HPDE6-E6E7 (cell line): ENCODE data around the gene CYYR1.

Source experiments
- DNase-seq: peaks from one replicate; pipeline ENCODE4 v3.0.0; 2011; ENCODE audit warnings: missing footprints; ENCODE audit errors: extremely low spot score

The CYYR1 gene

DNA sequence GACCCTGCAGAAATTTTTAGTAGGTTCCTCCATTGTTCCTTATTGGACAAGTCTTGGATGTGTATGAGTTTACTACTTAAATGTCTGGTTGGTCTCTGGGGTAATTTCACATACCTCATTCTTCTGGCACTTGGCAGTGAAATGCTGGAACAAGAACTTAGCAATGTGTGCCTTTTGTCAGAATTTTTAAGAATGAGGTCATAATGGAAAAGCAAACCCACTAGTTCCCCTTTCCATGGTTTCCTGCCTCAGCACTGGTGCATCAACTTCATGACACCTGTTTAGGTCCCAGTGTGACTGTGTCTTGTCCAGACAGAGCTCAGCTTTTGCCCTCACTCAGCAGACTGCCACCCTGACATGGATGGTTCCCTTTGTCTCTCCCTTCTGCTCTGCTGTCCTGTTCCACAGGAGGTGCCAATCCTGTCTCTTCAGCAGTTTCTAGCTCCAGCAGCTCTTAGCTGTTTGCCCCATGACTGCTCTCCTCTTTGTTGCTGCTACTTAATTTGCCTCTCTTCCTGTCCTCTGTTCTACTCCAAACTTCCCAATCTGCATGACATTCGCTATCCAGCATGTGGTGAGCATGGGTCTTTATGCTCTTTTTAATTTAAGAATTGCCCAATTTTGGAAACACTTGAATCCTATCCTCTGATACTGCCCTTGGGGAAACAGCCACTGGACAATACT, 135.6 kb downstream of the CYYR1 start:
- no peak for DNase-seq

DNA sequence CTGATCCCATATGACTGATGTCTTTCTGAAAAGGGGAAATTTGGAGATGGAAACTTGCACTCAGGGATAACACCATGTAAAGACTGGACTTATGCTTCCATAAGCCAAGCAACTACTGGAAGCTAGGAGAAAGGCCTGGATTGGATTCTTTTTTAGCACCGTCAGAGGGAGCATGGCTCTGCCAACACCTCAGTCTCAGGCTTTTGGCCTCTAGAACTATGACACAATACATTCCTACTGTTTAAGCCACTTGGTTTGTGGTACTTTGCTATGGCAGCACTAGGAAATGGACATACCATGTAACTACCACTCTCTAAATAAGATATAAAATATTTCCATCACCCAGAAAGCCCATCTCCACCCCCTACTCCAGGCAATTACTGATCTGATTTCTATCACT, 139.7 kb downstream of the CYYR1 start:
- DNase-seq = no peak

DNA sequence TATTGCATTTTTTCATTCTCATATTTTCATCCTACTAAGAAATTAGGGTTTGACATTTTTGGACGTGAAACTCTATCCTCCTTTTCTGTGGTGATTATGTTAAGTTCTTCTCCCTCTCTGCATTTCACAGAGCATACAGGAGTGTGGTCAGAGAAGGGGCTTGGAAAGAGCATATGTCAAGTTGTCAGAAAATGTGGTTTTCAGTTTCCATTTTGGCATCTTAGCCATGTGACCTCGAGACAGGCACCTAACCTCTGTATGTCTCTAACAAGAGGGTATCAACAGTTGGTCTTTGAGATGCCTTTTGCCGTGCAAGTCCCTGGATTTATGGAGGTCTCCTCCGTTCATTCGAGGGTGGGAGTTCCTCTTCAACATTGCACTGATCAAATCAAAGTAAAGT, 140.7 kb downstream of the CYYR1 start:
- no peak for DNase-seq

DNA sequence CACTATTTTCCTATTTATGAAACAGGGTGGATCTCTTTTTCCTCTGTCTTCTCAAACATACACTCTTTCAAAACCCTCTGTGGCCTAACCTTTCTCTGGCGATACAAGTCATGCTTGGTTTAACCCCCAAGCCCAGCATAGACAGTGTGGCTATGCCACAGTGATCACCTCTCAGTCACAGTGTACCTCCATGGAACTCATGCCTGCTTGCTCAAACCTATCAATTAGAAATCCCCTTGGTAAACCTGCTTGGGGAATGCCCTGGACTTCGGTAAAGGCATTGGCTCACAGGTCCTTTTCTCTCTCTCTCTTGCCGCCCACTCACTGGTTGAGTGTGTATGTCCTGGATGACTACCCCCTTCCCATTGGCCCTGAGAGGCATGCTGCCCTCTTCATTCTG, 147.5 kb downstream of the CYYR1 start:
- DNase-seq = no peak

DNA sequence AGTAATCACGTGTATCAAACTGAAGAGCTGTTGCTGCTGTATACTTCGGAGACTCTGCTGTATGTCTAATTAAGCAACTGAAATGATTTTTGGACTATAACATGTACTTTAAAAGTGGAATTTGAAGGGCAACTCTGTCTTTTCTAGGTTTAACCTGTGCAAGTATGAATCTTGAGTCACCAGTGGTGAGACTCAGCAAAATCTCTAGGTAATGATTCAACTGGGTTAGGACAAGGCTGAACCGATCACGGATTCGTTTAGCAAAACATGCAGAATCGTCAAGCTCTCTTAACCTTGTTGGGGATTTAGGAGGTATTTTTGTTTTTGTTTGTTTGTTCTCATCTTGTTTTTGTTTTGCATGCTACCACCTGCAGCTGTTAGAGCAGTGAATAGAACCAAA, 149.6 kb downstream of the CYYR1 start:
- no peak for DNase-seq

DNA sequence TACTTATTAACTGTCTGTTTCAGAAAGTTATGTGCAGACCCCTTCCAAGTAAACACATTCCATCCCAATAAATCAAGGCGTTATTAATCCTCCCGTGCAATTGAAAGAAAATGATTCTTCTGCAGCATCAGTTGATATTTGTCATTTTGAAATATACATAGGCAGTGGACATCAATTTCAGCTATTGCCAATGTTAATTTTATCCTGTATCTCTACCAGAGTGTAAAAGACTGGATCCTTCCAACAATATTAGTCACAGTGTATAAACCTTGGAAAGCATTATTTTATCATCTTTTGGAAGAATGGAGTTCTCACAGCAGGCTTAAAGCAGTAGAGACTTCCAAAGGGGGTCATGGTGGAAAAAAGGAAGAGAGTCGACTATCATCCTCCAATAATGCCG, 150.4 kb downstream of the CYYR1 start:
- DNase-seq = no peak

DNA sequence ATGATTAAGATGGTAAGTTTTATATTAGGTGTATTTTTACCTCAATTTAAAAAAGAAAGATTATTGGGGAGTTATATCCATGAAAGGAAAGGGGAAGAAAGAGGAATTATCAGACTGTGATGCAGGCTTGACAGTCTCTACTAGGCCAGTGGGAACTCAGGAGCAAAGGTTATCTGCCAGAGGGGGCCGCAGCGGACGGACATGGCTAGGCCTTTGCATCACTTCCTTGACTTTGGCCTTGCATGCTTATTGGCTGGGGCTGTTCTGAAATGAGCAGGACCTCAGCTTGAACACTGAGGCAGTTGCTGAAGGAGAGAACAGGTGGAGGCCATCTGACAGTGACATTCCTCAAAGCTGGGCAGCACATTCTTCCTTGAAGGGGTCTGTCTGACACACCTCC, 150.9 kb downstream of the CYYR1 start:
- no peak for DNase-seq

DNA sequence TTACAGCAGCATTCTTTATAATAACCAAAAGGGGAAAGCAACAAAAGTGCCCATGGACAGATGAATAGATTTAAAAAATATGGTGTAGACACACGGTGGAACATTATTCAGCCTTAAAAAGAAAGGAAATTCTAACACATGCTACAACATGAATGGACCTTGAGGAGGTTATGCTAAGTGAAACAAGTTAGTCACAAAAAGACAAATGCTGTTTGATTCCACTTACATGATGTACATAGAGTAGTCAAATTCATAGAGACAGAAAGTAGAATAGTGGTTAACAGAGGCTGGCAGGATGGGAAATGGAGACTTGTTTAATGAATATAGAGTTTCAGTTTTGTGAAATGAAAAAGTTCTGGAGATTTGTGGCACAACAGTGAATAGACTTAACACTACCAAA, 151.4 kb downstream of the CYYR1 start:
- no peak for DNase-seq
